ENCODE measurements around the gene ELOB. TPM values are rescaled to one million over a fixed set of nuclear protein-coding genes. Genes with fewer than 3 reads are reported as not detected.
A peak's percentile ranks its signal among the peaks of the same experiment; 100 is the strongest.

The ELOB gene
- total and polyA plus RNA-seq, 10 of the 15 experiments (the other 5 are each of a cell fraction or from before 2014, with no cell fraction given) = 86.9 to 823 (median 263) TPM

DNA sequence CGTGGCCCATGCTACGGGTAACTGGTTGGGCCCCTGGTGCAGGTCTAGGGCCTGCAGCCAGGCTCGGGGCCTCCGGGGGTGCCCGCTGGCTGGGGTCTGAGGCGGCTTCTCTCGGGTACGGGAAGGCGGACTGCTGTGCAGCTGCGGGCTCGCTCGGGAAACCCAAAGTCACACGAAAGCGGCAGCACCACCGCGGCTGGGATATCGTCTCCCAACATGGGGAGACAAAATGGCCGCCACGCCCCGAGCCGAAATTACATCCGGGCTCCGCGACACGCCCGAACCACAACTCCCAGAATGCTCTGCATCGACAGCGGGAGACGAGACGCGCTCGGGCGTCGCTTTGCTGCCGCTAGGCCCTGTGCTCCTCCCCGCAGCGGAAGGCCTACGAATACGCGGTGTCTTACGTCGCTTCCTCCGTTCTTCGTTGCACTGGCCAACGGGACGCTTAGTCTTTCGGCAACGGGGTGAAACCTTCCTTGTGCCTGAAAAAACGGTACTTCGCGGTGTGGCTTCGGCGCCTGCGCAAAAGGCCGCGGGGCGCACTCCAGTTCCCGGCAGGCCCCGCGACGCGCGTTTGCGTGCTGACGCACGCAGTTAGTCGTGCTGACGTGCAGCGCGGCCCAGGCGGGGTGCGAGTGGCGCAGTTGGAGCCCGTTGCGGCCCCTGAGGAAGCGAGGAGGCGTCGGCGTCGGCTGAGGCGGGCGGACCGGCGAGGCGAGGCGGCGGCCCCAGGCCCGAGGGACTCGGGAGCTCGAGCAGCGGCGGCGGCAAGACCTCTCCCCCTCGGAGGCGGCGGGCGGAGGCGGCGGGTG is 24.8 kb downstream of the ELOB start, which contains the start of gene SRRM2 (continued):
- TF ChIP-seq STAT3 (IDR thresholded peaks at IDR 0.05; ENCODE audit: low read depth, low read length) (no peak), CREB1 (IDR thresholded peaks at IDR 0.05; ENCODE audit: low read depth) (peak; percentile 96), NR2C1 (IDR thresholded peaks at IDR 0.05) (peak; percentile 84), EED (IDR thresholded peaks at IDR 0.05; ENCODE audit: low read depth) (0 out of 2 replicates have a peak, but pooled peaks have one; percentile 3), SKIL (IDR thresholded peaks at IDR 0.05; ENCODE audit: low read depth, poor library complexity, severe bottlenecking) (no peak), IKZF2 (IDR thresholded peaks at IDR 0.05) (no peak), SREBF1 (IDR thresholded peaks at IDR 0.05; ENCODE audit: low read length) (peak; percentile 64; the same call in 1 of the 2 replicates), ATF7 (IDR thresholded peaks at IDR 0.05; ENCODE audit: low read depth) (peak; percentile 38; the same call in 1 of the 2 replicates), PML (IDR thresholded peaks at IDR 0.05; ENCODE audit: low read length) (peak; percentile 64), ZSCAN29 (IDR thresholded peaks at IDR 0.05) (no peak; the same call in 1 of the 2 replicates), SPI1 (IDR thresholded peaks at IDR 0.05; ENCODE audit: borderline replicate concordance, insufficient read depth, low read depth, low read length) (no peak), BACH1 (IDR thresholded peaks at IDR 0.05; ENCODE audit: borderline replicate concordance) (peak; percentile 90), NFYA (IDR thresholded peaks at IDR 0.05; ENCODE audit: borderline replicate concordance, low read depth, low read length) (no peak), HDAC6 (IDR thresholded peaks at IDR 0.05; ENCODE audit: unreplicated experiment) (no peak), CBFB (IDR thresholded peaks at IDR 0.05; ENCODE audit: low read depth) (peak; percentile 49; the same call in 1 of the 2 replicates), IKZF1 (conservative IDR thresholded peaks at IDR 0.05) (peak; percentile 98), TCF12 (IDR thresholded peaks at IDR 0.05; ENCODE audit: low read depth, low read length) (no peak; the same call in 1 of the 2 replicates), NFYB (IDR thresholded peaks at IDR 0.05; ENCODE audit: insufficient read depth, low read depth, low read length) (no peak), PAX8 (IDR thresholded peaks at IDR 0.05) (no peak), ZNF24 (IDR thresholded peaks at IDR 0.05) (peak; percentile 68), SMAD5 (IDR thresholded peaks at IDR 0.05; ENCODE audit: low read depth) (0 out of 2 replicates have a peak, but pooled peaks have one; percentile 25), BRCA1 (IDR thresholded peaks at IDR 0.05; ENCODE audit: low read depth, low read length) (no peak), LARP7 (IDR thresholded peaks at IDR 0.05) (peak; percentile 82)
- TF ChIP-seq, protein P1, sequence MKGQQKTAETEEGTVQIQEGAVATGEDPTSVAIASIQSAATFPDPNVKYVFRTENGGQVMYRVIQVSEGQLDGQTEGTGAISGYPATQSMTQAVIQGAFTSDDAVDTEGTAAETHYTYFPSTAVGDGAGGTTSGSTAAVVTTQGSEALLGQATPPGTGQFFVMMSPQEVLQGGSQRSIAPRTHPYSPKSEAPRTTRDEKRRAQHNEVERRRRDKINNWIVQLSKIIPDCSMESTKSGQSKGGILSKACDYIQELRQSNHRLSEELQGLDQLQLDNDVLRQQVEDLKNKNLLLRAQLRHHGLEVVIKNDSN (IDR thresholded peaks at IDR 0.05; ENCODE audit: borderline replicate concordance, extremely low read length, insufficient read depth, low read depth, low read length) = no peak
- TF ChIP-seq, protein P2, sequence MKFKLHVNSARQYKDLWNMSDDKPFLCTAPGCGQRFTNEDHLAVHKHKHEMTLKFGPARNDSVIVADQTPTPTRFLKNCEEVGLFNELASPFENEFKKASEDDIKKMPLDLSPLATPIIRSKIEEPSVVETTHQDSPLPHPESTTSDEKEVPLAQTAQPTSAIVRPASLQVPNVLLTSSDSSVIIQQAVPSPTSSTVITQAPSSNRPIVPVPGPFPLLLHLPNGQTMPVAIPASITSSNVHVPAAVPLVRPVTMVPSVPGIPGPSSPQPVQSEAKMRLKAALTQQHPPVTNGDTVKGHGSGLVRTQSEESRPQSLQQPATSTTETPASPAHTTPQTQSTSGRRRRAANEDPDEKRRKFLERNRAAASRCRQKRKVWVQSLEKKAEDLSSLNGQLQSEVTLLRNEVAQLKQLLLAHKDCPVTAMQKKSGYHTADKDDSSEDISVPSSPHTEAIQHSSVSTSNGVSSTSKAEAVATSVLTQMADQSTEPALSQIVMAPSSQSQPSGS (IDR thresholded peaks at IDR 0.05; ENCODE audit: low read length) = no peak
- TF ChIP-seq, protein P3, sequence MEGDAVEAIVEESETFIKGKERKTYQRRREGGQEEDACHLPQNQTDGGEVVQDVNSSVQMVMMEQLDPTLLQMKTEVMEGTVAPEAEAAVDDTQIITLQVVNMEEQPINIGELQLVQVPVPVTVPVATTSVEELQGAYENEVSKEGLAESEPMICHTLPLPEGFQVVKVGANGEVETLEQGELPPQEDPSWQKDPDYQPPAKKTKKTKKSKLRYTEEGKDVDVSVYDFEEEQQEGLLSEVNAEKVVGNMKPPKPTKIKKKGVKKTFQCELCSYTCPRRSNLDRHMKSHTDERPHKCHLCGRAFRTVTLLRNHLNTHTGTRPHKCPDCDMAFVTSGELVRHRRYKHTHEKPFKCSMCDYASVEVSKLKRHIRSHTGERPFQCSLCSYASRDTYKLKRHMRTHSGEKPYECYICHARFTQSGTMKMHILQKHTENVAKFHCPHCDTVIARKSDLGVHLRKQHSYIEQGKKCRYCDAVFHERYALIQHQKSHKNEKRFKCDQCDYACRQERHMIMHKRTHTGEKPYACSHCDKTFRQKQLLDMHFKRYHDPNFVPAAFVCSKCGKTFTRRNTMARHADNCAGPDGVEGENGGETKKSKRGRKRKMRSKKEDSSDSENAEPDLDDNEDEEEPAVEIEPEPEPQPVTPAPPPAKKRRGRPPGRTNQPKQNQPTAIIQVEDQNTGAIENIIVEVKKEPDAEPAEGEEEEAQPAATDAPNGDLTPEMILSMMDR (IDR thresholded peaks at IDR 0.05 in 2 of 3, conservative IDR thresholded peaks at IDR 0.05 in 1 of 3; ENCODE audit: control insufficient read depth in 2 of 3, extremely low read depth in 1 of 3, insufficient read depth in 1 of 3, low read depth in 3 of 3, low read length in 3 of 3) = no peak
